AG09319 (cell line): ENCODE data around the gene WBP2NL.
"Not testable (repeated sequence)": the region's sequence is repeated elsewhere in the genome, so short reads cannot be mapped to it uniquely, and the experiment has no call there.

Experiments used
- DNase-seq: peaks from one replicate; pipeline ENCODE4 v3.0.0-alpha.2; 2010; ENCODE audit warnings: low read depth; ENCODE audit errors: extremely low read depth
- TF ChIP-seq, protein P1 (sequence below): IDR thresholded peaks from 2 replicates; pipeline ENCODE4 v1.5.1; 2011; ENCODE audit warnings: low read depth, mild to moderate bottlenecking, inconsistent platforms, low read length, moderate library complexity

Gene WBP2NL

DNA sequence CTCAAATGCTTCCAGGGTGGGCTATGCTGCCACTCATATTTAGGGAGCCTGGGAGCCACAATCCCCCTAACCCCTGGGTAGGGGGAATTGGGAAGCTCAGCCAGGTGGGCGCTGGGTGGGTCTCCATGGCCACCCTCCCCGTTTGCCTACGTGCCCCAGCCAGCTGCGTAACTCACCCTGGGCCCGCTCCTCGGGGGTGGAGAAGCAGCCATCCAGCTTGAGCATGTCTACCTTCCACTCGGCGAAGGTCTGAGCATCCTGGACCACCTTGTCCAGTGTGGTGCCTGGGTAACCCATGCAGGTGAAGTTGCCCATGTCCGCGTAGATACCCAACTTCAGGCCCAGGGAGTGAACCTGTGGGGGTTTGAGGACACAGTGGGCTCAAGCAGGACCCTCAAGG, 68.3 kb downstream of the WBP2NL start:
- no peak for DNase-seq
- TF ChIP-seq, protein P1, sequence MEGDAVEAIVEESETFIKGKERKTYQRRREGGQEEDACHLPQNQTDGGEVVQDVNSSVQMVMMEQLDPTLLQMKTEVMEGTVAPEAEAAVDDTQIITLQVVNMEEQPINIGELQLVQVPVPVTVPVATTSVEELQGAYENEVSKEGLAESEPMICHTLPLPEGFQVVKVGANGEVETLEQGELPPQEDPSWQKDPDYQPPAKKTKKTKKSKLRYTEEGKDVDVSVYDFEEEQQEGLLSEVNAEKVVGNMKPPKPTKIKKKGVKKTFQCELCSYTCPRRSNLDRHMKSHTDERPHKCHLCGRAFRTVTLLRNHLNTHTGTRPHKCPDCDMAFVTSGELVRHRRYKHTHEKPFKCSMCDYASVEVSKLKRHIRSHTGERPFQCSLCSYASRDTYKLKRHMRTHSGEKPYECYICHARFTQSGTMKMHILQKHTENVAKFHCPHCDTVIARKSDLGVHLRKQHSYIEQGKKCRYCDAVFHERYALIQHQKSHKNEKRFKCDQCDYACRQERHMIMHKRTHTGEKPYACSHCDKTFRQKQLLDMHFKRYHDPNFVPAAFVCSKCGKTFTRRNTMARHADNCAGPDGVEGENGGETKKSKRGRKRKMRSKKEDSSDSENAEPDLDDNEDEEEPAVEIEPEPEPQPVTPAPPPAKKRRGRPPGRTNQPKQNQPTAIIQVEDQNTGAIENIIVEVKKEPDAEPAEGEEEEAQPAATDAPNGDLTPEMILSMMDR: no peak

DNA sequence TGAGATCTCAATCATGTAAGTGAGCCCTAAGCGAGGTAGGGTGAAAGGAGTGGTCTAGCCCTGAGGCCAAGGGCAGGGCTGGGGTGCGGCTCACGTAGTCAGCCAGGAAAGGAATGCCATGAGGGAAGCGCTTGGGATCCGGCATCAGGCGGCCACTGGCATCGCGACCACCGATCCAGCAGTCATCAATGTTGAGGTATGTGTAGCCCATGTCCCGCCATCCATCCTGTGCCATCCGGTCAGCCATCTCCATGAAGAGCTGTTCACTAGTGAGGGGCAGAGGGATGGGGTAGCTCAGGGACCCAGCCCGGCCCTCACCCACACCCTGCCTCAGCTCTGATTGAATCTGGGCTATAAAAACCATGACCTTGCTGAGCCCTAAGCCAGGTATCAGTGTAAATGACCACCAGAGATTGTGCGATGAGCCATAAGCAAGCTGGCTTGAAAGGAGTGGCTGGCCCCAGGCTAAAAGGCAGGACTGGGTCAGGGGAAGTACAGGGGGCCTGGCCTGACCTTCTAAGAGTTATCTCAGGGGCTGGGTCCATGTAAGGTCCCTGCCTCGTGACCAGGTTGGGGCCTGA, 69.2 kb downstream of the WBP2NL start:
- no peak for DNase-seq
- TF ChIP-seq, protein P1: no peak

DNA sequence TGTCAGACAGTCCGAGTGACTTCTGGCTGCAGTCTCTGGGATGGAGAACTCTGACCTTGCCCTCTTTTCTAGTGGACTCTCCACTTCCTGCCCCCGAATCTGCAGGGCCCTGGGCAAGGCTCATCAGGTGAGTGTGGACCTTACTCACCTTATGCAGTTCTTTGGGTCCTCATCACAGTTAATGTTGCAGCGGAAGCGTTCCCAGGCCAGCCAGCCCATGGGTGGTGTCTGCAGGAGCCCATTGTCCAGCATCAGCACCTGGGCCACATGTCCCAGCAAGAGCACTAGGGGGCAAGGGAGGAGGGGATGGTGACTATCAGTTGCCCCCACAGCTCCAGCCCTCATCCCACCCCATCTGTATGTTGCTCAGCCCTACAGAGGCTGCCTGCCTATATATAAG, 69.7 kb downstream of the WBP2NL start:
- TF ChIP-seq, protein P1: no peak
- DNase-seq: no peak

DNA sequence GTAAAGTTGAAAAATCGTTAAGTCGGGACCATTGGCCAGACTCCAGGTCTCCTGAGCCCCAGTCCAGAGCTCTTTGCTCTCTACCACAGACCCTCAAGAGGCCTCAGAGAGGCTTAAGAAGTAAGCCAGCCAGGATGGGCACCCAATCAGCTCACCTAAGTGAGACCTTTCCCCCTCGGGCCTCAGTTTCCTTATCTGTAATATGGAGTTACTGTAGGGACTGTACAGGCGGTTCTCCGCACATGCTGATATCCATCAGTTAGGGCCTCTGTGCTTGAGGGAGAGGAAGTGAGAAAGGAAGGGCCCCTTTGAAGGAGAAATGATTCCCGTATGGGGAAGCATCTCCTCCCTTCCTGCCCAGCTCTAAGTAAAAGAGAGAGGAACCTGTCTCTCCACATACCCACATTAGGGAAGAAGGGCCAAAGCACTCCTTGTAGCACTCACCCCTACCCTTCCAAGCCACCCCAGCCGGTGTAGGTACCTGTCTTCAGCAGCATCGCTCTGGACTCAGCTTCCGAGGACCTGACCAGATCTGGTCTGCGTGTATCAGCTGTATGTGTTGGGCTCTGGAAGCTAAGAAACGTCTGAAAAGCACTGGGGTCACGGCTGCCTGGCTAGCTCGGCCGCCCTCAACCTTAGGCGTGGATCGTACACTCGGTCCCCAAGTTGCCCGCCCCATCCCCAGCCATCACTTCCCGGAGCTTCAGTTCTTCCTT, 71.4 kb downstream of the WBP2NL start:
- TF ChIP-seq, protein P1: no peak
- no peak for DNase-seq

DNA sequence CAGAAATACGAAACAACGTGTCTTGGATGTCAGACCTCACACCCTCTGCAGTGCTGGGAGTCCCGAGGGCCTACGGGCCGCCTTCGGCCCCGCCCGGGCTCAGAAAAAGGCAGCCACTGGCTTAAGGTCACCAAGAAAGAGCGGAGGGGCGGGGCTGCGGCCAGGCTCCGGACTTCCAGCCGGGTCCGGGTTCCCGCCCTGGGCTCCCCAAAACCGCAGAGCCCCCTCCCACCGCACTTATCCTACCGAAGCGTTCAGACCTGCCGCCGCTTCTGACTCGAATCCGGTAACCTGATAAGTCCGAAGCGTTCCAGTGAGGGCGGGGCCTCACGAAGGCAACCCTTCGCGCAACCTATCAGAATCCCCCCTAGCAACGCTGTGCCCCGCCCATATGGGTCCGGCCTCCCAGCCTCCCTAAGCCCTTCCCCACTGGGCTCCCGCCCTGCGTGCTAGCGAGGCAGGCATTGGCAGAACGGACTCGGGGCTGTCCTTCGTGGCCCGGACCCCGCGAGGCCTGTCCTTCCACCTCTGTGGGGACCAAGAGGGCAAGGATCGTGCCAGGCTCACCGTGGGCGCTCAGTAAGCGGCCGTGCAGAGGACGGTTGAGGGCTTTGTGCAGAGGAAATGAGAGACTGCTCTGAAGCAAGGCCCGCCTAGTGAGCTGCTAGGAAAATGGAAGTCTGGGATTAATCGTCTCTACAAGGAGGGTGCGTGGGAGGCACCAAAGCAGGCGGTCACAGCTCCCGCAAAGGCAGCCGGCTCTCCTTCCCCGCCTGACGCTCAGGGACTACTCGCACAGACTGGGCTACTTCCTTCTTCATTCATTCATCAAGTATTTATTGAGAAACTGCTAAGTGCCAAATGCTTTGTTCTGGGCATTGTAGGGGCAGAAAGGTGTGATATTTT, 72.2 kb downstream of the WBP2NL start, which contains the start of gene NAGA:
Gene NAGA, minus strand, starts transcription at position 296 of the 906 bp plus-strand sequence. CDS start 515 bp downstream, outside the sequence.
- peak; percentile 88 for DNase-seq
- TF ChIP-seq, protein P1: no peak

DNA sequence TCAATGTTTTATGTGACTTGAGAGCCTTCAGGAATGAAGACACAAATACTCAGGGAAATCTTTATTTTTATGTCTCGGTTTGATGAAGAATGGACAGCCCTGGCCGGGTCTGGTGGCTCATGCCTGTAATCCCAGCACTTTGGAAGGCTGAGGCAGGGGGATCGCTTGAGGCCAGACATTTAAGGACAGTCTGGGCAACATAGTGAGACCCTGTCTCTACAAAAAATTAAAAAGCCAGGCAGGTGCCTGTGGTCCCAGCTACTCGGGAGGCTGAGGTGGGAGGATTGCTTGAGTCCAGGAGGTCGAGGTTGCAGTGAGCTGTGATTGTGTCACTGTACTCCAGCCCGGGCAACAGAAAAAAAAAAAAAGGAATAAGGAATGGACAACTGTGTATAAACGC, 72.9 kb downstream of the WBP2NL start:
- not testable (repeated sequence) for DNase-seq

DNA sequence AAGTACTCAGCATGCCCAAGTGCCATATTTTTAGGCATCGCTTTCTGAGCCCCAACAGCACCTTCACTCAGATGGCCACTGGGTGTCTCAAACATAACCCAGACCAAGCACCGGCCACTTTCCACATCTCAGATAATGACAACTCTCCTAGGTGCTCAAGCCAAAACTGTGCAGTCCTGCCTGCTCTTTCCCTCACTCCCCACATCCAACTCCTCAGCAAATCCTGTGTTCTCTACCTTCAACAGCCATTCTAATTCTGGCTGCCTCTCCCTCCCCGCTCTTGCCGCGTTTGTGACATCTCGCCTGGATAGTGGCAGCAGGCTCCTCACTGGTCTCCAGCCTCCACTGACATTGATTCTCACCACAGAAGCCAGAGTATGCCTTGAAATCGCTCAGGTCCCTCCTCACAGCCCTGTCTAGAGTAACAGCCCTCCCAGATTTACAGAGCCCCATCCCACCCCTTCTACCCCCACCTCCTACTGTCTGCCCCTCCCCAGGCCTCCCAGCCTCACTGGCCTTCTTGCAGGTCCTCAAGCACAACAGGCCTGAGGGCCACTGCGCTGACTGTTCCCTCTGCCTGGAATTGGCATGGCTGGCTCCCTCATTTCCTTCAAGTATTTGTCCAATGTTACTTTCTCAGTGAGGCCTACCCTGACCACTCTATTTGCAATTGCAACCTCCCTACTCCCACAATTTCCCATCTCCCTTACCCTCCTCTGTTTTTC, 74.2 kb downstream of the WBP2NL start:
- TF ChIP-seq, protein P1: no peak
- DNase-seq: no peak
